ENCODE results near the gene RUNDC3A.

RUNDC3A gene

GRCh38 chr17:44317545-44317944, 9.1 kb downstream of the RUNDC3A start:
- Histone ChIP-seq H3K9me3 (ENCODE audit: insufficient read depth, low read length) (no peaks in the 10 kb centered on the region), H3K4me2 (ENCODE audit: low read depth, low read length, poor library complexity, severe bottlenecking) (no peak overlapping the region), H3K36me3 (ENCODE audit: low read length) (no peaks in the 10 kb centered on the region), H4K20me1 (ENCODE audit: low read depth, low read length) (no peaks in the 10 kb centered on the region), H3K79me2 (ENCODE audit: insufficient read depth, low read length) (no peaks in the 10 kb centered on the region), H3K4me3 (ENCODE audit: insufficient read depth, low read length, poor library complexity, severe bottlenecking) (no peak overlapping the region), H3K27ac (ENCODE audit: low read depth, low read length) (no peak overlapping the region), H3K9ac (ENCODE audit: low read length) (no peak overlapping the region), H3K9me2 (replicated peaks; ENCODE audit: insufficient read depth, low read length) (no peaks in the 10 kb centered on the region), H2AFZ (ENCODE audit: low read depth, low read length, severe bottlenecking) (no peak overlapping the region), H3K27me3 (ENCODE audit: low read length) (no peaks in the 10 kb centered on the region), H3F3A (ENCODE audit: insufficient read depth) (no peaks in the 10 kb centered on the region)
- no peak for TF ChIP-seq CTCF (IDR thresholded peaks at IDR 0.05; ENCODE audit: insufficient read depth, low read length, poor library complexity, severe bottlenecking)
- TF ChIP-seq EZH2phosphoT487 (conservative IDR thresholded peaks at IDR 0.05; ENCODE audit: low read length) = no peak

GRCh38 chr17:44318077-44318892, 9.9 kb downstream of the RUNDC3A start:
- Histone ChIP-seq H3K9me3 (ENCODE audit: insufficient read depth, low read length) (no peaks in the 10 kb centered on the region), H3K79me2 (ENCODE audit: insufficient read depth, low read length) (no peaks in the 10 kb centered on the region), H3K36me3 (ENCODE audit: low read length) (no peaks in the 10 kb centered on the region), H3K9me2 (replicated peaks; ENCODE audit: insufficient read depth, low read length) (no peaks in the 10 kb centered on the region), H2AFZ (ENCODE audit: low read depth, low read length, severe bottlenecking) (no peak overlapping the region), H3K27me3 (ENCODE audit: low read length) (no peaks in the 10 kb centered on the region), H3K4me2 (ENCODE audit: low read depth, low read length, poor library complexity, severe bottlenecking) (no peak overlapping the region), H3F3A (ENCODE audit: insufficient read depth) (no peaks in the 10 kb centered on the region), H3K4me3 (ENCODE audit: insufficient read depth, low read length, poor library complexity, severe bottlenecking) (no peak overlapping the region), H3K27ac (ENCODE audit: low read depth, low read length) (no peak overlapping the region), H4K20me1 (ENCODE audit: low read depth, low read length) (no peaks in the 10 kb centered on the region), H3K9ac (ENCODE audit: low read length) (no peak overlapping the region)
- TF ChIP-seq EZH2phosphoT487 (conservative IDR thresholded peaks at IDR 0.05; ENCODE audit: low read length) = no peak
- no peak for TF ChIP-seq CTCF (IDR thresholded peaks at IDR 0.05; ENCODE audit: insufficient read depth, low read length, poor library complexity, severe bottlenecking)

GRCh38 chr17:44320066-44320465, 11.7 kb downstream of the RUNDC3A start:
- H2AFZ ChIP-seq (ENCODE audit: low read depth, low read length, severe bottlenecking) = no peak overlapping the region
- H3K4me2 ChIP-seq (ENCODE audit: low read depth, low read length, poor library complexity, severe bottlenecking) = no peak overlapping the region
- no peaks in the 10 kb centered on the region for H4K20me1 ChIP-seq (ENCODE audit: low read depth, low read length)
- no peak for TF ChIP-seq EZH2phosphoT487 (conservative IDR thresholded peaks at IDR 0.05; ENCODE audit: low read length)
- no peak for TF ChIP-seq CTCF (IDR thresholded peaks at IDR 0.05; ENCODE audit: insufficient read depth, low read length, poor library complexity, severe bottlenecking)
- no peaks in the 10 kb centered on the region for H3K9me3 ChIP-seq (ENCODE audit: insufficient read depth, low read length)
- H3K36me3 ChIP-seq (ENCODE audit: low read length) = no peaks in the 10 kb centered on the region
- no peak overlapping the region for H3K9ac ChIP-seq (ENCODE audit: low read length)
- no peaks in the 10 kb centered on the region for H3K27me3 ChIP-seq (ENCODE audit: low read length)
- H3K27ac ChIP-seq (ENCODE audit: low read depth, low read length) = no peak overlapping the region
- H3K9me2 ChIP-seq (replicated peaks; ENCODE audit: insufficient read depth, low read length) = no peaks in the 10 kb centered on the region
- no peaks in the 10 kb centered on the region for H3F3A ChIP-seq (ENCODE audit: insufficient read depth)
- peaks cover 9% of the 10 kb centered on the region for H3K79me2 ChIP-seq (ENCODE audit: insufficient read depth, low read length)
- no peak overlapping the region for H3K4me3 ChIP-seq (ENCODE audit: insufficient read depth, low read length, poor library complexity, severe bottlenecking)

Data from SU-DHL-6 (cell line).